Peyer's patch (tissue), 4 donors: ENCODE measurements around the gene PTPN9.

Experiments used
- POLR2A ChIP-seq, 2 donors: fragments of 450-650 bp; IDR thresholded peaks; one replicate each; pipeline ENCODE4 v1.5.1; 2017; ENCODE audit warnings: antibody characterized with exemption in 2 of 2, mild to moderate bottlenecking in 2 of 2, moderate library complexity in 2 of 2
- TF ChIP-seq, protein P1 (sequence below), 6 experiments: fragments of 450-650 bp in 4 of 6; fragments of 200-600 bp in 2 of 6; sonication (generic) in 1 of 6; IDR thresholded peaks; one replicate each; pipeline ENCODE4 v1.5.1; 2017 to 2019; ENCODE audit warnings: antibody characterized with exemption in 6 of 6, mild to moderate bottlenecking in 3 of 6, moderate library complexity in 1 of 6

DNA sequence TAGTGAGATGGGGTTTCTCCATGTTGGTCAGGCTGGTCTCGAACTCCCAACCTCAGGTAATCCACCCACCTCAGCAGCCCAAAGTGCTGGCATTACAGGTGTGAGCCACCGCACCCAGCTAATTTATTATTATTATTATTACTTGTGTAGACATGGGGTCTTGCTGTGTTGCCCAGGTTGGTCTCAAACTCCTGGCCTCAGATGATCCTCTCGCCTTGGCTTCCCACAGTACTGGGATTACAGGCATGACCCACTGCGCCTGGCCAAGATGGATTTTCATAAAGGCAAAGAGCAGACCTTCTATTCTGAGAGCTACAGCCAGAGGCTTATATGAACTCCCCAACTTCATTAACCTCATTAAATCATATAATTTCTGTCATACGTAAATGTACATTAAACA is 17.2 kb downstream of the PTPN9 start:
- TF ChIP-seq, protein P1, sequence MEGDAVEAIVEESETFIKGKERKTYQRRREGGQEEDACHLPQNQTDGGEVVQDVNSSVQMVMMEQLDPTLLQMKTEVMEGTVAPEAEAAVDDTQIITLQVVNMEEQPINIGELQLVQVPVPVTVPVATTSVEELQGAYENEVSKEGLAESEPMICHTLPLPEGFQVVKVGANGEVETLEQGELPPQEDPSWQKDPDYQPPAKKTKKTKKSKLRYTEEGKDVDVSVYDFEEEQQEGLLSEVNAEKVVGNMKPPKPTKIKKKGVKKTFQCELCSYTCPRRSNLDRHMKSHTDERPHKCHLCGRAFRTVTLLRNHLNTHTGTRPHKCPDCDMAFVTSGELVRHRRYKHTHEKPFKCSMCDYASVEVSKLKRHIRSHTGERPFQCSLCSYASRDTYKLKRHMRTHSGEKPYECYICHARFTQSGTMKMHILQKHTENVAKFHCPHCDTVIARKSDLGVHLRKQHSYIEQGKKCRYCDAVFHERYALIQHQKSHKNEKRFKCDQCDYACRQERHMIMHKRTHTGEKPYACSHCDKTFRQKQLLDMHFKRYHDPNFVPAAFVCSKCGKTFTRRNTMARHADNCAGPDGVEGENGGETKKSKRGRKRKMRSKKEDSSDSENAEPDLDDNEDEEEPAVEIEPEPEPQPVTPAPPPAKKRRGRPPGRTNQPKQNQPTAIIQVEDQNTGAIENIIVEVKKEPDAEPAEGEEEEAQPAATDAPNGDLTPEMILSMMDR (IDR thresholded peaks at IDR 0.05) = no peak
- no peak for TF ChIP-seq POLR2A (IDR thresholded peaks at IDR 0.05)
